Measurements from ENCODE around the gene ACTL9. TPM values are rescaled to one million over a fixed set of nuclear protein-coding genes. Genes with fewer than 3 reads are reported as not detected.
"Not testable (repeated sequence)": the region's sequence is repeated elsewhere in the genome, so short reads cannot be mapped to it uniquely, and the experiment has no call there.

The ACTL9 gene
- total RNA-seq = not detected
- long read RNA-seq = 0 reads

- ATAC-seq (no peak), DNase-seq (ENCODE audit: missing footprints) (no peak)
- intact Hi-C loops (cut with DNase I) = no loop called here
These were observed at the start of gene ACTL9 for GRCh38 chr19:8698433-8699063. Gene ACTL9, minus strand, starts transcription at chr19:8698795. Its CDS starts 94 bp downstream, at chr19:8698701.

GRCh38 chr19:8739291-8740065 lies 40.9 kb upstream of the ACTL9 start:
- intact Hi-C loops (cut with DNase I); ATAC-seq: not testable (repeated sequence)

GRCh38 chr19:8738377-8738776 lies 39.8 kb upstream of the ACTL9 start:
- intact Hi-C loops (cut with DNase I) = no loop called here
- no peak for DNase-seq (ENCODE audit: missing footprints)
- no peak for ATAC-seq

More at GRCh38 chr19:8739291-8740065, 40.9 kb upstream of the ACTL9 start:
- not testable (repeated sequence) for DNase-seq (ENCODE audit: missing footprints)

- intact Hi-C loops (cut with DNase I) = no loop called here
- DNase-seq (ENCODE audit: missing footprints) = no peak
- ATAC-seq = no peak
These were observed 33.0 kb upstream of the ACTL9 start for GRCh38 chr19:8731428-8732169.

GRCh38 chr19:8724276-8724675 lies 25.7 kb upstream of the ACTL9 start:
- intact Hi-C loops (cut with DNase I) = no loop called here
- DNase-seq (ENCODE audit: missing footprints) (no peak), ATAC-seq (no peak)

- intact Hi-C loops (cut with DNase I) = no loop called here
- DNase-seq (ENCODE audit: missing footprints) = no peak
- ATAC-seq = no peak
These were observed 23.4 kb upstream of the ACTL9 start for GRCh38 chr19:8722032-8722431.

- no peak for DNase-seq (ENCODE audit: missing footprints)
- intact Hi-C loops (cut with DNase I) = no loop called here
- ATAC-seq = no peak
These were observed 22.7 kb upstream of the ACTL9 start, which contains the start of gene OR2Z1 for GRCh38 chr19:8721334-8721733. Gene OR2Z1, plus strand, starts transcription at chr19:8721634. Its CDS starts 9,395 bp downstream, at chr19:8731029.

GRCh38 chr19:8710337-8710736 lies 11.7 kb upstream of the ACTL9 start:
- DNase-seq (ENCODE audit: missing footprints); ATAC-seq; intact Hi-C loops (cut with DNase I): not testable (repeated sequence)

GRCh38 chr19:8705742-8706141 lies 7.1 kb upstream of the ACTL9 start:
- ATAC-seq (no peak), DNase-seq (ENCODE audit: missing footprints) (no peak)
- intact Hi-C loops (cut with DNase I) = no loop called here

- DNase-seq (ENCODE audit: missing footprints); ATAC-seq; intact Hi-C loops (cut with DNase I): not testable (repeated sequence)
These were observed 6.7 kb upstream of the ACTL9 start for GRCh38 chr19:8705304-8705703.

- ATAC-seq (no peak), DNase-seq (ENCODE audit: missing footprints) (no peak)
- intact Hi-C loops (cut with DNase I) = no loop called here
These were observed 4.6 kb upstream of the ACTL9 start for GRCh38 chr19:8703223-8703622.

GRCh38 chr19:8702350-8702749 lies 3.8 kb upstream of the ACTL9 start:
- intact Hi-C loops (cut with DNase I) = no loop called here
- DNase-seq (ENCODE audit: missing footprints) (no peak), ATAC-seq (no peak)

- no peak for DNase-seq (ENCODE audit: missing footprints)
- intact Hi-C loops (cut with DNase I) = no loop called here
- no peak for ATAC-seq
These were observed 2.4 kb upstream of the ACTL9 start for GRCh38 chr19:8700956-8701355.

GRCh38 chr19:8699908-8700307 lies 1.3 kb upstream of the ACTL9 start:
- ATAC-seq (no peak), DNase-seq (ENCODE audit: missing footprints) (no peak)
- intact Hi-C loops (cut with DNase I) = no loop called here

- no peak for DNase-seq (ENCODE audit: missing footprints)
- intact Hi-C loops (cut with DNase I) = no loop called here
- ATAC-seq = no peak
These were observed 743 bp downstream of the ACTL9 start for GRCh38 chr19:8697671-8698432.

- intact Hi-C loops (cut with DNase I) = no loop called here
- no peak for DNase-seq (ENCODE audit: missing footprints)
- ATAC-seq = no peak
These were observed 1.6 kb downstream of the ACTL9 start for GRCh38 chr19:8696993-8697392.

- ATAC-seq (no peak), DNase-seq (ENCODE audit: missing footprints) (no peak)
- intact Hi-C loops (cut with DNase I) = no loop called here
These were observed 2.7 kb downstream of the ACTL9 start for GRCh38 chr19:8695911-8696310.

GRCh38 chr19:8695501-8695900 lies 3.1 kb downstream of the ACTL9 start:
- no peak for DNase-seq (ENCODE audit: missing footprints)
- intact Hi-C loops (cut with DNase I) = no loop called here
- ATAC-seq = no peak

All from Right ventricle myocardium inferior (tissue), 1 donor.